Measurements from ENCODE around the gene FBXL17. TPM values are rescaled to one million over a fixed set of nuclear protein-coding genes. Genes with fewer than 3 reads are reported as not detected.

Gene FBXL17
- total and polyA plus RNA-seq, 5 donors from 2014 or later: 3.8 to 27.7 (median 6.4) TPM

GRCh38 chr5:107830750-107831149 lies 551.1 kb downstream of the FBXL17 start:
- H3K4me1 Mint-ChIP-seq: no peaks in the 10 kb centered on the region
- H3K36me3 ChIP-seq (ENCODE audit: control insufficient read depth, insufficient read depth, low read length): no peaks in the 10 kb centered on the region
- H3K4me3 Mint-ChIP-seq: no peak overlapping the region
- no peaks in the 10 kb centered on the region for H3K36me3 Mint-ChIP-seq
- H3K9me3 Mint-ChIP-seq: peaks cover 0 to 2% (median 0%) of the 10 kb centered on the region in 7 donors
- no peak for DNase-seq
- no peak overlapping the region for H3K27ac ChIP-seq (ENCODE audit: insufficient read depth, low read length, poor library complexity, severe bottlenecking)
- H3K9me3 ChIP-seq (ENCODE audit: control insufficient read depth in 2 of 2, low read length in 2 of 2): no peaks in the 10 kb centered on the region
- no peaks in the 10 kb centered on the region for H3K27me3 ChIP-seq (ENCODE audit: control insufficient read depth, insufficient read depth, low read length)
- H3K27me3 Mint-ChIP-seq: peaks cover 8% of the 10 kb centered on the region
- no peak for ATAC-seq (ENCODE audit: low read depth in 2 of 2)
- no peak overlapping the region for H3K4me3 ChIP-seq (ENCODE audit: low read depth, low read length)
- no peak overlapping the region for H3K27ac Mint-ChIP-seq
- no peaks in the 10 kb centered on the region for H3K4me1 ChIP-seq (ENCODE audit: control insufficient read depth, insufficient read depth, low read length, poor library complexity, severe bottlenecking)

DNA sequence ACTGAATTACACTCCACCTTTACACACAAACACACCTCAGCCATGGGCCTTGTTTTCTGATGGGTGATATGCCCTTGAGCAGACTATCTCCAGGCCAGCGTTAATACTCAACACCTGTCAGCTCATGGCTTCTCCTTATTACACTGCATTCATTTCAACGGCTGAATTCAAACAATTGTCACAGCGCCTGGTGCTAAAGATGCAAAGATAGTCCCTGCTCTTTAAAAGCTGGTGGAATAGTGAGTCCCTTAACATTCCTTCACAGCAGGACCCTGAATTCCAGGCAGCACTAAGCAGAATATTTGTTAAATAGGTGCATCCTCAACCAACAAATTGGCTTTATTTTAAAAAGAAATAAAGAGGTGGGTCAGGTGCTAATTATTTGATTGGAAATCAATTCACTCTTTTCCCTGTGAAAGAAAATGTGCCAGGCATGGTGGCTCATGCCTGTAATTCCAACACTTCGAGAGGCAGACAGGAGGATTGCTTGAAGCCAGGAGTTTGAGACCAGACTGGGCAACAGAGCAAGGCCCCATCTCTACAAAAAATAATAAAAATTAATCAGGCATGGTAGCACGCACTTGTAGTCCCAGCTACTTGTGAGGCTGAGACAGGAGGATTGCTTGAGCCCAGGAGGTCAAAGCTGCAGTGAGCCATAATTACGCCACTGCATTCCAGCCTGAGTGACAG lies 555.4 kb downstream of the FBXL17 start:
- no peaks in the 10 kb centered on the region for H3K36me3 Mint-ChIP-seq
- H3K9me3 ChIP-seq (ENCODE audit: control insufficient read depth in 2 of 2, low read length in 2 of 2): no peaks in the 10 kb centered on the region
- H3K27me3 ChIP-seq (ENCODE audit: control insufficient read depth, insufficient read depth, low read length): peaks cover 1% of the 10 kb centered on the region
- no peak overlapping the region for H3K27ac Mint-ChIP-seq
- H3K36me3 ChIP-seq (ENCODE audit: control insufficient read depth, insufficient read depth, low read length): no peaks in the 10 kb centered on the region
- no peaks in the 10 kb centered on the region for H3K4me1 Mint-ChIP-seq
- ATAC-seq (ENCODE audit: low read depth in 2 of 2) (no peak), DNase-seq (no peak)
- H3K4me3 Mint-ChIP-seq: no peak overlapping the region
- H3K27me3 Mint-ChIP-seq: peaks cover 5% of the 10 kb centered on the region
- H3K9me3 Mint-ChIP-seq: peaks cover 0 to 8% (median 2%) of the 10 kb centered on the region in 7 donors
- no peak overlapping the region for H3K4me3 ChIP-seq (ENCODE audit: low read depth, low read length)
- no peaks in the 10 kb centered on the region for H3K4me1 ChIP-seq (ENCODE audit: control insufficient read depth, insufficient read depth, low read length, poor library complexity, severe bottlenecking)
- no peak overlapping the region for H3K27ac ChIP-seq (ENCODE audit: insufficient read depth, low read length, poor library complexity, severe bottlenecking)

DNA sequence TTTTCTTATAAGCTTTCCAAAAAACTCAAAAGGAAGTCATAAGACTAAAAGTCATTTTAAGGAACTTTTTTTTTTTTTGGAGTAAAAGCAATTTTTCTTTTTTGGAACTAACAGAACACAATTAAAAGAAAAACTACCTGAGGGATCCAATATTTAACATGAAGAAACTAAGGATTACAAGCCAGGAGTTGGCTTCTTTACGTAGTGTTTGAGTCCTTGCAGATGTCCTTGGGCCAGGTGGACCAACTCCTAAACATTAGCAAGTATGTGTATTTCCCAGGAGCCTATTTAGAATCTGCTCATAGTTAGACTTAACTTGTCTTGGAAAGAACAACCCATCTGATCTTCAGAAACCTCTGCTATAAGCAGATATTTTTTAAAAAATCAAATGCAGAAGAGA lies 557.1 kb downstream of the FBXL17 start:
- Histone ChIP-seq H3K27ac (ENCODE audit: insufficient read depth, low read length, poor library complexity, severe bottlenecking) (no peak overlapping the region), H3K4me1 (ENCODE audit: control insufficient read depth, insufficient read depth, low read length, poor library complexity, severe bottlenecking) (no peaks in the 10 kb centered on the region), H3K27me3 (ENCODE audit: control insufficient read depth, insufficient read depth, low read length) (peaks cover 1% of the 10 kb centered on the region), H3K36me3 (ENCODE audit: control insufficient read depth, insufficient read depth, low read length) (no peaks in the 10 kb centered on the region), H3K4me3 (ENCODE audit: low read depth, low read length) (no peak overlapping the region), H3K9me3 (ENCODE audit: control insufficient read depth in 2 of 2, low read length in 2 of 2) (no peaks in the 10 kb centered on the region)
- H3K27ac Mint-ChIP-seq: no peak overlapping the region
- DNase-seq (no peak), ATAC-seq (ENCODE audit: low read depth in 2 of 2) (no peak)
- H3K4me1 Mint-ChIP-seq: no peaks in the 10 kb centered on the region
- peaks cover 0 to 8% (median 2%) of the 10 kb centered on the region in 7 donors for H3K9me3 Mint-ChIP-seq
- H3K4me3 Mint-ChIP-seq: no peak overlapping the region
- H3K36me3 Mint-ChIP-seq: no peaks in the 10 kb centered on the region
- peaks cover 5% of the 10 kb centered on the region for H3K27me3 Mint-ChIP-seq

DNA sequence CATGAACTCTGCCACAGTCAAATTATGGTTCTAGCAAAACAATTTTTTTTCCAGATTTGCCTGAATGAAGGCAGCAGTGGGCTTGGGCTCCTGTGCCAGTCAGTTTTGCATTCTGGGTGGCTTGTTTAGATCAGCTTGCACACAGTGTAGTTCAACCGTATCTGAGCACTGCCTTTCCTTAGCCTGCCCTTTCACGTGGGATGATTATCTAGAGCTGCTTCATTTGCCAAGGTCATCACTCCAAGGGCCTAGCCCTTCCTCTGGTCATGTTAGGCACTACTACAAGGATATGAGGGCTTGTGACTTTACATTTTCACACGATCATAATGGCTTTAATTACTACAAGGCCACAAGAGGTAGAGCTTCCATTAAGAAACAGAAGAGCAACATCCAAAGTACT lies 560.6 kb downstream of the FBXL17 start:
- peaks cover 9% of the 10 kb centered on the region for H3K27me3 Mint-ChIP-seq
- H3K36me3 Mint-ChIP-seq: no peaks in the 10 kb centered on the region
- H3K4me1 ChIP-seq (ENCODE audit: control insufficient read depth, insufficient read depth, low read length, poor library complexity, severe bottlenecking): no peaks in the 10 kb centered on the region
- no peak overlapping the region for H3K4me3 Mint-ChIP-seq
- H3K4me3 ChIP-seq (ENCODE audit: low read depth, low read length): no peak overlapping the region
- DNase-seq (no peak), ATAC-seq (ENCODE audit: low read depth in 2 of 2) (no peak)
- no peaks in the 10 kb centered on the region for H3K4me1 Mint-ChIP-seq
- no peak overlapping the region for H3K27ac Mint-ChIP-seq
- peaks cover 1% of the 10 kb centered on the region for H3K27me3 ChIP-seq (ENCODE audit: control insufficient read depth, insufficient read depth, low read length)
- H3K27ac ChIP-seq (ENCODE audit: insufficient read depth, low read length, poor library complexity, severe bottlenecking): no peak overlapping the region
- H3K9me3 Mint-ChIP-seq: peaks cover 0 to 8% (median 3%) of the 10 kb centered on the region in 7 donors
- H3K9me3 ChIP-seq (ENCODE audit: control insufficient read depth in 2 of 2, low read length in 2 of 2): no peaks in the 10 kb centered on the region
- H3K36me3 ChIP-seq (ENCODE audit: control insufficient read depth, insufficient read depth, low read length): no peaks in the 10 kb centered on the region

- no peaks in the 10 kb centered on the region for H3K4me1 ChIP-seq (ENCODE audit: control insufficient read depth, insufficient read depth, low read length, poor library complexity, severe bottlenecking)
- no peaks in the 10 kb centered on the region for H3K36me3 ChIP-seq (ENCODE audit: control insufficient read depth, insufficient read depth, low read length)
- no peak overlapping the region for H3K27ac ChIP-seq (ENCODE audit: insufficient read depth, low read length, poor library complexity, severe bottlenecking)
- no peaks in the 10 kb centered on the region for H3K9me3 ChIP-seq (ENCODE audit: control insufficient read depth in 2 of 2, low read length in 2 of 2)
- Mint-ChIP-seq H3K36me3 (no peaks in the 10 kb centered on the region), H3K27ac (no peak overlapping the region), H3K4me3 (no peak overlapping the region), H3K27me3 (peaks cover 9% of the 10 kb centered on the region), H3K4me1 (no peaks in the 10 kb centered on the region), H3K9me3 (peaks cover 0 to 8% (median 3%) of the 10 kb centered on the region in 7 donors)
- DNase-seq (no peak), ATAC-seq (ENCODE audit: low read depth in 2 of 2) (no peak)
- peaks cover 1% of the 10 kb centered on the region for H3K27me3 ChIP-seq (ENCODE audit: control insufficient read depth, insufficient read depth, low read length)
- no peak overlapping the region for H3K4me3 ChIP-seq (ENCODE audit: low read depth, low read length)
These were observed 561.5 kb downstream of the FBXL17 start for GRCh38 chr5:107820429-107820828.

DNA sequence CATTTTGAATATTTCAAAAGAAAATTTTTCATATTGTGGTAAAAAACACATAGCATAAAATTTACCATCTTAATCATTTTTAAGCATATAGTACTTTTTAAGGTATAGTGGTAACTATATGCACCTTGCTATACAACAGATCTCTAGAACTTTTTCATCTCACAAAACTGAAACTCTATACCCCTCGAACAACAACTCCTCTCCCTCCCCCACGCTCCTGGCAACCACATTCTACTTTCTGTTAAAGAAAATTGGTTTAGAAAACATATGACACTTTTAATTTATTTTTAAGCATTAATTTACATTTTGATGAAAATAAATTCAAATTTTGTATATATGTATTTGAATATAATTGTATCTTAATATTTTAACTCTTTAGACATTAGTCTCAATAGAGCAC lies 563.9 kb downstream of the FBXL17 start:
- no peaks in the 10 kb centered on the region for H3K4me1 Mint-ChIP-seq
- ATAC-seq (ENCODE audit: low read depth in 2 of 2): no peak

DNA sequence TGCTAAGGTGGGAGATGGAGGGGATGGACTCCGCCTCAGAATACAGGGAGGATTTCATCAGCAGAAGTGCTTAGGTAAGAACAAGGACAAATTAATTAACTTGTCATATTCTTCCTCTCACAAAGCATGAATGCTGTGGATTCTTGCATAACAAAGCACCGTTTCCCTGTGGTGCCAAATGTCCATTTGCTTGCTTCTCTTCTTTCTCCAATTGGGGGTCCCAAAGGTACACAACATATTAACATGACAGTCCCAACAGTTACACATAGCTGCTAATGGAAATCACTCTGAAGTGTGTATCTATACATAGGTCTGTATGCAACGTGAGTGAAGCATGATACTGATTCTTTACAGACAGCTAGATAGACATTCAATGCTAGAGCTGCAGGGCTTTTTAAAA lies 564.5 kb downstream of the FBXL17 start:
- Histone ChIP-seq H3K27ac (ENCODE audit: insufficient read depth, low read length, poor library complexity, severe bottlenecking) (no peak overlapping the region), H3K36me3 (ENCODE audit: control insufficient read depth, insufficient read depth, low read length) (no peaks in the 10 kb centered on the region), H3K27me3 (ENCODE audit: control insufficient read depth, insufficient read depth, low read length) (no peaks in the 10 kb centered on the region)

More for the DNA sequence above, 563.9 kb downstream of the FBXL17 start:
- Mint-ChIP-seq H3K36me3 (no peaks in the 10 kb centered on the region), H3K27ac (no peak overlapping the region), H3K4me3 (no peak overlapping the region), H3K27me3 (peaks cover 9% of the 10 kb centered on the region), H3K9me3 (peaks cover 0 to 8% (median 2%) of the 10 kb centered on the region in 7 donors)
- Histone ChIP-seq H3K27ac (ENCODE audit: insufficient read depth, low read length, poor library complexity, severe bottlenecking) (no peak overlapping the region), H3K36me3 (ENCODE audit: control insufficient read depth, insufficient read depth, low read length) (no peaks in the 10 kb centered on the region), H3K4me3 (ENCODE audit: low read depth, low read length) (no peak overlapping the region), H3K4me1 (ENCODE audit: control insufficient read depth, insufficient read depth, low read length, poor library complexity, severe bottlenecking) (no peaks in the 10 kb centered on the region), H3K27me3 (ENCODE audit: control insufficient read depth, insufficient read depth, low read length) (no peaks in the 10 kb centered on the region), H3K9me3 (ENCODE audit: control insufficient read depth in 2 of 2, low read length in 2 of 2) (no peaks in the 10 kb centered on the region)
- no peak for DNase-seq

GRCh38 chr5:107815109-107815508 lies 566.8 kb downstream of the FBXL17 start:
- Mint-ChIP-seq H3K4me1 (no peaks in the 10 kb centered on the region), H3K4me3 (no peak overlapping the region), H3K27ac (no peak overlapping the region), H3K27me3 (peaks cover 4% of the 10 kb centered on the region), H3K9me3 (peaks cover 0 to 5% (median 0%) of the 10 kb centered on the region in 7 donors), H3K36me3 (no peaks in the 10 kb centered on the region)
- no peak overlapping the region for H3K4me3 ChIP-seq (ENCODE audit: low read depth, low read length)
- H3K27ac ChIP-seq (ENCODE audit: insufficient read depth, low read length, poor library complexity, severe bottlenecking): no peak overlapping the region
- no peak for ATAC-seq (ENCODE audit: low read depth in 2 of 2)
- H3K9me3 ChIP-seq (ENCODE audit: control insufficient read depth in 2 of 2, low read length in 2 of 2): no peaks in the 10 kb centered on the region
- no peaks in the 10 kb centered on the region for H3K27me3 ChIP-seq (ENCODE audit: control insufficient read depth, insufficient read depth, low read length)
- no peaks in the 10 kb centered on the region for H3K4me1 ChIP-seq (ENCODE audit: control insufficient read depth, insufficient read depth, low read length, poor library complexity, severe bottlenecking)
- no peaks in the 10 kb centered on the region for H3K36me3 ChIP-seq (ENCODE audit: control insufficient read depth, insufficient read depth, low read length)
- DNase-seq: no peak

More for the DNA sequence above, 564.5 kb downstream of the FBXL17 start:
- ATAC-seq (ENCODE audit: low read depth in 2 of 2): no peak
- H3K9me3 Mint-ChIP-seq: peaks cover 0 to 6% (median 2%) of the 10 kb centered on the region in 7 donors
- H3K4me1 Mint-ChIP-seq: no peaks in the 10 kb centered on the region
- no peak overlapping the region for H3K4me3 Mint-ChIP-seq
- H3K4me3 ChIP-seq (ENCODE audit: low read depth, low read length): no peak overlapping the region
- no peaks in the 10 kb centered on the region for H3K36me3 Mint-ChIP-seq
- no peak overlapping the region for H3K27ac Mint-ChIP-seq
- H3K4me1 ChIP-seq (ENCODE audit: control insufficient read depth, insufficient read depth, low read length, poor library complexity, severe bottlenecking): no peaks in the 10 kb centered on the region
- no peaks in the 10 kb centered on the region for H3K9me3 ChIP-seq (ENCODE audit: control insufficient read depth in 2 of 2, low read length in 2 of 2)
- peaks cover 9% of the 10 kb centered on the region for H3K27me3 Mint-ChIP-seq
- DNase-seq: no peak

Measured in CD4-positive, CD25-positive, alpha-beta regulatory T cell (primary cell).